Measurements from ENCODE around the gene SPATA17. TPM values are rescaled to one million over a fixed set of nuclear protein-coding genes. Genes with fewer than 3 reads are reported as not detected.

Gene SPATA17
- total and polyA plus RNA-seq, 2 experiments from 2014 or later: 1.2 to 3.5 TPM

DNA sequence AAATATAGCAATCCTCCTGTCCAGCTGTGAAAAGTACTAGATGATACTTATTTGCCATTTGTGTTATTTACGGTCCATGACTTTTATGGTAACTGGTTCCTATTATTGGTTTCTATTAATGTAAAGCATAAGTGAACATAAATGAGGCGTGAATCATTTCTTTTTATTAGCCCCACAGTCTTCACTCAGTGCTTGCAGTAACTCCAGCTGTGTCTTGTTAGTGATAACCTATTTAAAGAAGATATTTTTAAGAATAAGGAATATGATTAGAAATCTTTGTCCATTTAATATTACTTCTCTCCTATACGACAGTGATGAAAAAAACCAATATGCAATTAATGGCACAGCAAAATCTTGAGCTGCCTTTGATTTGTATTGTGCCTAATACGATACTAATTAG is 149.9 kb downstream of the SPATA17 start:
- Mint-ChIP-seq H3K27ac (no peak overlapping the region), H3K36me3 (ENCODE audit: low read depth) (no peaks in the 10 kb centered on the region), H3K4me3 (no peak overlapping the region), H3K4me1 (no peaks in the 10 kb centered on the region), H3K9me3 (no peaks in the 10 kb centered on the region), H3K27me3 (ENCODE audit: insufficient read depth, low read depth, poor library complexity) (peaks cover 1% of the 10 kb centered on the region)
- no peak for TF ChIP-seq ZNF114 (CRISPR knock-in tag; IDR thresholded peaks at IDR 0.05)
- no peak for TF ChIP-seq EZH2phosphoT487 (IDR thresholded peaks at IDR 0.05; ENCODE audit: unreplicated experiment)
- no peak for TF ChIP-seq REST (IDR thresholded peaks at IDR 0.05; ENCODE audit: unreplicated experiment)
- no peaks in the 10 kb centered on the region for H3K9me2 ChIP-seq (ENCODE audit: insufficient read depth)
- no peaks in the 10 kb centered on the region for H4K20me1 ChIP-seq (replicated peaks; ENCODE audit: insufficient read depth)
- no peaks in the 10 kb centered on the region for H3K27me3 ChIP-seq (ENCODE audit: insufficient read depth)
- H3K79me2 ChIP-seq (replicated peaks; ENCODE audit: insufficient read depth): no peaks in the 10 kb centered on the region
- H3K4me1 ChIP-seq (ENCODE audit: insufficient read depth): no peaks in the 10 kb centered on the region
- ATAC-seq (no peak), DNase-seq (ENCODE audit: low spot score) (no peak)
- H3K4me2 ChIP-seq: no peak overlapping the region
- H3K4me3 ChIP-seq: no peak overlapping the region
- H2AFZ ChIP-seq: no peak overlapping the region
- no peaks in the 10 kb centered on the region for H3F3A ChIP-seq (replicated peaks; ENCODE audit: low read depth)
- no peak overlapping the region for H3K27ac ChIP-seq (ENCODE audit: low read depth)
- no peaks in the 10 kb centered on the region for H3K36me3 ChIP-seq (ENCODE audit: insufficient read depth)

- Mint-ChIP-seq H3K9me3 (0 out of 3 replicates have a peak, but pooled peaks cover 3% of the 10 kb centered on the region), H3K4me1 (no peaks in the 10 kb centered on the region), H3K4me3 (no peak overlapping the region), H3K36me3 (ENCODE audit: low read depth) (no peaks in the 10 kb centered on the region), H3K27me3 (ENCODE audit: insufficient read depth, low read depth, poor library complexity) (no peaks in the 10 kb centered on the region), H3K27ac (no peak overlapping the region)
- H4K20me1 ChIP-seq (replicated peaks; ENCODE audit: insufficient read depth): no peaks in the 10 kb centered on the region
- H3K4me3 ChIP-seq: no peak overlapping the region
- ATAC-seq: no peak
- no peaks in the 10 kb centered on the region for H3K36me3 ChIP-seq (ENCODE audit: insufficient read depth)
- DNase-seq (ENCODE audit: low spot score): no peak
- H3K27me3 ChIP-seq (ENCODE audit: insufficient read depth): no peaks in the 10 kb centered on the region
- no peak overlapping the region for H2AFZ ChIP-seq
- H3K79me2 ChIP-seq (replicated peaks; ENCODE audit: insufficient read depth): no peaks in the 10 kb centered on the region
- H3F3A ChIP-seq (replicated peaks; ENCODE audit: low read depth): no peaks in the 10 kb centered on the region
- no peak overlapping the region for H3K27ac ChIP-seq (ENCODE audit: low read depth)
- H3K4me1 ChIP-seq (ENCODE audit: insufficient read depth): no peaks in the 10 kb centered on the region
- H3K9me2 ChIP-seq (ENCODE audit: insufficient read depth): no peaks in the 10 kb centered on the region
- H3K4me2 ChIP-seq: no peak overlapping the region
- no peak for TF ChIP-seq STAT1 (IDR thresholded peaks at IDR 0.05; ENCODE audit: unreplicated experiment)
- TF ChIP-seq CREB1 (CRISPR knock-in tag; IDR thresholded peaks at IDR 0.05; ENCODE audit: low read depth): no peak
- TF ChIP-seq POLR2AphosphoS5 (IDR thresholded peaks at IDR 0.05; ENCODE audit: low read depth): no peak
- TF ChIP-seq REST (IDR thresholded peaks at IDR 0.05; ENCODE audit: unreplicated experiment): no peak
- TF ChIP-seq, protein P1, sequence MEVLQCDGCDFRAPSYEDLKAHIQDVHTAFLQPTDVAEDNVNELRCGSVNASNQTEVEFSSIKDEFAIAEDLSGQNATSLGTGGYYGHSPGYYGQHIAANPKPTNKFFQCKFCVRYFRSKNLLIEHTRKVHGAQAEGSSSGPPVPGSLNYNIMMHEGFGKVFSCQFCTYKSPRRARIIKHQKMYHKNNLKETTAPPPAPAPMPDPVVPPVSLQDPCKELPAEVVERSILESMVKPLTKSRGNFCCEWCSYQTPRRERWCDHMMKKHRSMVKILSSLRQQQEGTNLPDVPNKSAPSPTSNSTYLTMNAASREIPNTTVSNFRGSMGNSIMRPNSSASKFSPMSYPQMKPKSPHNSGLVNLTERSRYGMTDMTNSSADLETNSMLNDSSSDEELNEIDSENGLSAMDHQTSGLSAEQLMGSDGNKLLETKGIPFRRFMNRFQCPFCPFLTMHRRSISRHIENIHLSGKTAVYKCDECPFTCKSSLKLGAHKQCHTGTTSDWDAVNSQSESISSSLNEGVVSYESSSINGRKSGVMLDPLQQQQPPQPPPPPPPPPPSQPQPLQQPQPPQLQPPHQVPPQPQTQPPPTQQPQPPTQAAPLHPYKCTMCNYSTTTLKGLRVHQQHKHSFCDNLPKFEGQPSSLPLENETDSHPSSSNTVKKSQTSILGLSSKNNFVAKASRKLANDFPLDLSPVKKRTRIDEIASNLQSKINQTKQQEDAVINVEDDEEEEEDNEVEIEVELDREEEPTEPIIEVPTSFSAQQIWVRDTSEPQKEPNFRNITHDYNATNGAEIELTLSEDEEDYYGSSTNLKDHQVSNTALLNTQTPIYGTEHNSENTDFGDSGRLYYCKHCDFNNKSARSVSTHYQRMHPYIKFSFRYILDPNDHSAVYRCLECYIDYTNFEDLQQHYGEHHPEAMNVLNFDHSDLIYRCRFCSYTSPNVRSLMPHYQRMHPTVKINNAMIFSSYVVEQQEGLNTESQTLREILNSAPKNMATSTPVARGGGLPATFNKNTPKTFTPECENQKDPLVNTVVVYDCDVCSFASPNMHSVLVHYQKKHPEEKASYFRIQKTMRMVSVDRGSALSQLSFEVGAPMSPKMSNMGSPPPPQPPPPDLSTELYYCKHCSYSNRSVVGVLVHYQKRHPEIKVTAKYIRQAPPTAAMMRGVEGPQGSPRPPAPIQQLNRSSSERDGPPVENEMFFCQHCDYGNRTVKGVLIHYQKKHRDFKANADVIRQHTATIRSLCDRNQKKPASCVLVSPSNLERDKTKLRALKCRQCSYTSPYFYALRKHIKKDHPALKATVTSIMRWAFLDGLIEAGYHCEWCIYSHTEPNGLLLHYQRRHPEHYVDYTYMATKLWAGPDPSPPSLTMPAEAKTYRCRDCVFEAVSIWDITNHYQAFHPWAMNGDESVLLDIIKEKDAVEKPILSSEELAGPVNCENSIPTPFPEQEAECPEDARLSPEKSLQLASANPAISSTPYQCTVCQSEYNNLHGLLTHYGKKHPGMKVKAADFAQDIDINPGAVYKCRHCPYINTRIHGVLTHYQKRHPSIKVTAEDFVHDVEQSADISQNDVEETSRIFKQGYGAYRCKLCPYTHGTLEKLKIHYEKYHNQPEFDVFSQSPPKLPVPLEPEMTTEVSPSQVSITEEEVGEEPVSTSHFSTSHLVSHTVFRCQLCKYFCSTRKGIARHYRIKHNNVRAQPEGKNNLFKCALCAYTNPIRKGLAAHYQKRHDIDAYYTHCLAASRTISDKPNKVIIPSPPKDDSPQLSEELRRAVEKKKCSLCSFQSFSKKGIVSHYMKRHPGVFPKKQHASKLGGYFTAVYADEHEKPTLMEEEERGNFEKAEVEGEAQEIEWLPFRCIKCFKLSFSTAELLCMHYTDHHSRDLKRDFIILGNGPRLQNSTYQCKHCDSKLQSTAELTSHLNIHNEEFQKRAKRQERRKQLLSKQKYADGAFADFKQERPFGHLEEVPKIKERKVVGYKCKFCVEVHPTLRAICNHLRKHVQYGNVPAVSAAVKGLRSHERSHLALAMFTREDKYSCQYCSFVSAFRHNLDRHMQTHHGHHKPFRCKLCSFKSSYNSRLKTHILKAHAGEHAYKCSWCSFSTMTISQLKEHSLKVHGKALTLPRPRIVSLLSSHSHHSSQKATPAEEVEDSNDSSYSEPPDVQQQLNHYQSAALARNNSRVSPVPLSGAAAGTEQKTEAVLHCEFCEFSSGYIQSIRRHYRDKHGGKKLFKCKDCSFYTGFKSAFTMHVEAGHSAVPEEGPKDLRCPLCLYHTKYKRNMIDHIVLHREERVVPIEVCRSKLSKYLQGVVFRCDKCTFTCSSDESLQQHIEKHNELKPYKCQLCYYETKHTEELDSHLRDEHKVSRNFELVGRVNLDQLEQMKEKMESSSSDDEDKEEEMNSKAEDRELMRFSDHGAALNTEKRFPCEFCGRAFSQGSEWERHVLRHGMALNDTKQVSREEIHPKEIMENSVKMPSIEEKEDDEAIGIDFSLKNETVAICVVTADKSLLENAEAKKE (CRISPR knock-in tag; IDR thresholded peaks at IDR 0.05): no peak
- no peak for TF ChIP-seq NANOG (IDR thresholded peaks at IDR 0.05; ENCODE audit: borderline replicate concordance)
Observed at GRCh38 chr1:217791091-217791490, 159.9 kb downstream of the SPATA17 start.
